HG02642 (cell line): ENCODE results near the gene ICAM4.
"Not testable (repeated sequence)": the region's sequence is repeated elsewhere in the genome, so short reads cannot be mapped to it uniquely, and the experiment has no call there.

Source experiments
- ATAC-seq: cut with Tn5 transposase; IDR thresholded peaks from one replicate; pipeline ENCODE4 v1.9.1; 2021; ENCODE audit warnings: mild to moderate bottlenecking; ENCODE audit not compliant: unreplicated experiment, poor library complexity

Gene ICAM4

GRCh38 chr19:10268071-10268470 lies 18.7 kb upstream of the ICAM4 start:
- ATAC-seq = no peak

DNA sequence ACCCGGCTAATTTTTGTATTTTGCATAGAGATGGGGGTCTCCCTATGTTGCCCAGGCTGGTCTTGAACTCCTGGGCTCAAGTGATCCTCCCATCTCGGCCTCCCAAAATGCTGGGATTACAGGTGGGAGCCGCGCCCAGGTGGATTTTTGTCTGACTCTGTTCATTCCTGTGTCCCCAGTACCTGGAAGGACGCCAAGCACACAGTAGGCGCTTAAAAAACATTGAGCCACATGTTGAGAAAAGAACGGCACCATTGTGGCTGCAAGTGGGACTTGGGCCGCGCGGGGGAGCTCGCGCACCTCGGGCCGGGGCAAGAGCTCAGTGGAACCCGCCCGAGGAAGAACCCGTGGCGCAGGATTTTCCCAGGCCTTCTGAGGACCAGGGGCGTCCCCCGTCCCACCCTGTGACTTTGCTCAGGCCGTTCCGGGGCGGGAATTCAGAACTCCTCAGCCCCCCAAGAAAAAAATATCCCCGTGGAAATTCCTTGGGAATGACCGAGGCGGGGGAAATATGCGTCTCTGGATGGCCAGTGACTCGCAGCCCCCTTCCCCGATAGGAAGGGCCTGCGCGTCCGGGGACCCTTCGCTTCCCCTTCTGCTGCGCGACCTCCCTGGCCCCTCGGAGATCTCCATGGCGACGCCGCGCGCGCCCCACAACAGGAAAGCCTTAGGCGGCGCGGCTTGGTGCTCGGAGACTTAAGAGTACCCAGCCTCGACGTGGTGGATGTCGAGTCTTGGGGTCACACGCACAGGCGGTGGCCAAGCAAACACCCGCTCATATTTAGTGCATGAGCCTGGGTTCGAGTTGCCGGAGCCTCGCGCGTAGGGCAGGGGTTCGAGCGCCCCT lies 17.2 kb upstream of the ICAM4 start:
- ATAC-seq = peak; percentile 46

DNA sequence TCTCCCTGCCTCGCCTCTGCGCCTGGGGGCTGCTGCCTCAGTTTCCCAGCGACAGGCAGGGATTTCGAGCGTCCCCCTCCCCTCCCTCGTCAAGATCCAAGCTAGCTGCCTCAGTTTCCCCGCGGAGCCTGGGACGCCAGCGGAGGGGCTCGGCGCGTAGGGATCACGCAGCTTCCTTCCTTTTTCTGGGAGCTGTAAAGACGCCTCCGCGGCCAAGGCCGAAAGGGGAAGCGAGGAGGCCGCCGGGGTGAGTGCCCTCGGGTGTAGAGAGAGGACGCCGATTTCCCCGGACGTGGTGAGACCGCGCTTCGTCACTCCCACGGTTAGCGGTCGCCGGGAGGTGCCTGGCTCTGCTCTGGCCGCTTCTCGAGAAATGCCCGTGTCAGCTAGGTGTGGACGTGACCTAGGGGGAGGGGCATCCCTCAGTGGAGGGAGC lies 16.6 kb upstream of the ICAM4 start:
- peak; percentile 38 for ATAC-seq

DNA sequence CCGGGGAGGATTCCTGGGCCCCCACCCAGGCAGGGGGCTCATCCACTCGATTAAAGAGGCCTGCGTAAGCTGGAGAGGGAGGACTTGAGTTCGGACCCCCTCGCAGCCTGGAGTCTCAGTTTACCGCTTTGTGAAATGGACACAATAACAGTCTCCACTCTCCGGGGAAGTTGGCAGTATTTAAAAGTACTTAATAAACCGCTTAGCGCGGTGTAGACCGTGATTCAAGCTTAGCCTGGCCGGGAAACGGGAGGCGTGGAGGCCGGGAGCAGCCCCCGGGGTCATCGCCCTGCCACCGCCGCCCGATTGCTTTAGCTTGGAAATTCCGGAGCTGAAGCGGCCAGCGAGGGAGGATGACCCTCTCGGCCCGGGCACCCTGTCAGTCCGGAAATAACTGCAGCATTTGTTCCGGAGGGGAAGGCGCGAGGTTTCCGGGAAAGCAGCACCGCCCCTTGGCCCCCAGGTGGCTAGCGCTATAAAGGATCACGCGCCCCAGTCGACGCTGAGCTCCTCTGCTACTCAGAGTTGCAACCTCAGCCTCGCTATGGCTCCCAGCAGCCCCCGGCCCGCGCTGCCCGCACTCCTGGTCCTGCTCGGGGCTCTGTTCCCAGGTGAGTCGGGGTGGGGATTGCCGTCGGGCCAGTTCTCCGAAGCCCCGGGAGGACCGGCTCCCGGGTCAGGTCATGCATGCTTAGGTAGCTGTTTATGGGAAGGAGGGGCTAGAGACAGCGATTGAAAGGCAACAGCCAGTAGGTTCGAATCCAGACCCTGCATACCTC lies 15.9 kb upstream of the ICAM4 start, which contains the start of gene ICAM1:
TSS of gene ICAM1 (plus strand) at position 505 of the 779 bp plus-strand sequence. CDS start at position 545, 40 bp downstream.
- ATAC-seq = peak; percentile 54

DNA sequence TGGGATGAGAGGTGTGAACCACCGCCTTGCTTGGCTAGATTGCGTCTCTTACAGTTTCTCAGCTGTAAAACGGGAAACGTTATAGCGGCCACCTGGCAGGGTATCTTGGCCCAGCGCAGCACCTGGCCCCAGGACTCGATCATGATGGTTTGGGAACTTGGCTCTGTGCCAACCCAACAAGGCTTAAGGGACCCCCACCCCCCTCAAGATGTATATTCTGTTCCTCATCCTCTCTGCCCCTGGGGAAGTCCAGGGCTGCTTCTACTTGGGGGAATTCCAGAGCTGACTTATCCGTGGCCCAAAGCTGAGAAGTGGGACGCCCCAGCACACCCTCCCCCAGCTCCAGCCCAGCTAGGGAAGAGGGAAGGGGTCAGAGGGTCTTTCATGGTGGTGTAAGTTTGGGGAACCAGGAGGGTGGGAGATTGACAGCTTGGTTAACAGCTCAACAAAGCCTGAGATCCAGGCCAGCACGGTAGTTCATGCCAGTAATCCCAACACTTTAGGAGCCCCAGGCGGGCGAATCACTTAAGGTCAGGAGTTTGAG lies 15.1 kb upstream of the ICAM4 start:
- peak; percentile 31 for ATAC-seq

DNA sequence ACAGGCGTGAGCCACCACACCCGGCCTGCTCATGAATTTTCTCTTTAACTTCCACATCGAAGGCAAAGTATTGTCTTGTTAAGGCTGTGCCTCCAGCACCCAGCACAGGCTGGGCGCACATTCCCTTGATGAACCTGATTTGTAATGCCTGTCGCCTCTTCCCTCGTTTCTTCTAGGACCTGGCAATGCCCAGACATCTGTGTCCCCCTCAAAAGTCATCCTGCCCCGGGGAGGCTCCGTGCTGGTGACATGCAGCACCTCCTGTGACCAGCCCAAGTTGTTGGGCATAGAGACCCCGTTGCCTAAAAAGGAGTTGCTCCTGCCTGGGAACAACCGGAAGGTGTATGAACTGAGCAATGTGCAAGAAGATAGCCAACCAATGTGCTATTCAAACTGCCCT lies 12.2 kb upstream of the ICAM4 start:
- no peak for ATAC-seq

DNA sequence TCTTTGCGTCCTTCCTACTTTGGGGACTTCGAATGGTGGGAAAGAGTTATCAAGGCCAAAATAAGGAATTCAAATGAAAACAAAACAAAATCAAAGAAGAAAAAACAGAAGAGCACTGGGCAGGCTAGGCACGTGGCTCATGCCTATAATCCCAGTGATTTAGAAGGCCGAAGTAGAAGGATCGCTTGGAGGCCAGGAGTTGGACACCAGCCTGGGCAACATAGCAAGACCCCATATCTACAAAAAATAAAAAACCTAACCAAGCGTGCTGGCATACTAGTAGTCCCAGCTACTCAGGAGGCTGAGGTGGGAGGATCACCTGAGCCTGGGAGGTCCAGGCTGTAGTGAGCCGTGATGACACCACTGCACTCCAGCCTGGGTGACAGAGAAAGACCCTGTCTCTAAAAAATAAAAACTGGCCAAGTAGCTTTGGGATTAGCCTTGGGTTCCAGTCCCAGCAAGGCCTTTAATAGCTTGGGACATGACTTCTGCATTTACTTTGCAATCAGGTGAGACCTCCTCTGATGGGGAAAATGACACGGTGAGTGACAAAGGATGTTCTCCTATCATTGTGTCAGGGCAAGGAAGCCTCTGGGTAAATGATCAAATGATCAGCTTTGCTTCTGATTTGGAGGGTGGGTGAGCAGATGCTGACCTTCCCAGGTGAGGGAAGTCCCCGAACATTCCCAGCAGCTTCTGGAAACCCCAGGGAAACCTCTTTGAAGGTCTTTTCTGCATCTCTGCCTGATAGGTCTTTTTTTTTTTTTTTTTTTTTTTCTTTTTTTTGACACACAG lies 8.8 kb upstream of the ICAM4 start:
- no peak for ATAC-seq

DNA sequence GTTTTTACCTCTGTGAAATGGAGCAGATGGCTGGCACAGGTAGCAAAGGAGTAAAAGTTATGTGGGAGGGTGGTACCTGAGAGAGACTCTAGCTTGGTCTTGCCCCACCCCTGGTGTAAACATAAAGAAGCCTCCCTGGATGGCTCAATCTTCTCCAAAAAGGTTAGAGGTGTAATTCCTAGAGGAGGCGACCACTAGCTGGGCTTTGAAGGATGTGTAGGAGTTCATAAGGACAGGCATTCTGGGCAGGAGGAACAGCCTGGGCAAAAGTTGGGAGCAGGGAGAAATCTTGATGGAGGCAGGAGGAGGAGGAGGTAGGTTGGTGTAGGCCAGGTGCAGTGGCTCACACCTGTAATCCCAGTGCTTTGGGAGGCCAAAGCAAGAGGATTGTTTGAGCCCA lies 7.8 kb upstream of the ICAM4 start:
- ATAC-seq = no peak

GRCh38 chr19:10279737-10280442 lies 6.9 kb upstream of the ICAM4 start:
- no peak for ATAC-seq

DNA sequence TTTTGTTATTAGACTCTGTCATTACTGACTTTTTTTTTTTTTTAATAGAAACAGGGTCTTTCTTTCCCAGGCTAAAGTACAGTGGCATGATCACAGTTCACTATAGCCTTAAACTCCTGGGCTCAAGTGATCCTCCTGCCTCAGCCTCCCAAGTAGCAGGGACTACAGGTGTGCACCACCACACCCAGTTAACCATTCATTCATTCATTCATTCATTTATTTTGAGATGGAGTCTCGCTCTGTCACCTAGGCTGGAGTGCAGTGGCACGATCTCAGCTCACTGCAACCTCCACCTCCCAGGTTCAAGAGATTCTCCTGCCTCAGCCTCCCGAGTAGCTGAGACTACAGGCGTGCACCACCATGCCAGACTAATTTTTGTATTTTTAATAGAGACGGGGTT lies 4.7 kb upstream of the ICAM4 start:
- not testable (repeated sequence) for ATAC-seq

DNA sequence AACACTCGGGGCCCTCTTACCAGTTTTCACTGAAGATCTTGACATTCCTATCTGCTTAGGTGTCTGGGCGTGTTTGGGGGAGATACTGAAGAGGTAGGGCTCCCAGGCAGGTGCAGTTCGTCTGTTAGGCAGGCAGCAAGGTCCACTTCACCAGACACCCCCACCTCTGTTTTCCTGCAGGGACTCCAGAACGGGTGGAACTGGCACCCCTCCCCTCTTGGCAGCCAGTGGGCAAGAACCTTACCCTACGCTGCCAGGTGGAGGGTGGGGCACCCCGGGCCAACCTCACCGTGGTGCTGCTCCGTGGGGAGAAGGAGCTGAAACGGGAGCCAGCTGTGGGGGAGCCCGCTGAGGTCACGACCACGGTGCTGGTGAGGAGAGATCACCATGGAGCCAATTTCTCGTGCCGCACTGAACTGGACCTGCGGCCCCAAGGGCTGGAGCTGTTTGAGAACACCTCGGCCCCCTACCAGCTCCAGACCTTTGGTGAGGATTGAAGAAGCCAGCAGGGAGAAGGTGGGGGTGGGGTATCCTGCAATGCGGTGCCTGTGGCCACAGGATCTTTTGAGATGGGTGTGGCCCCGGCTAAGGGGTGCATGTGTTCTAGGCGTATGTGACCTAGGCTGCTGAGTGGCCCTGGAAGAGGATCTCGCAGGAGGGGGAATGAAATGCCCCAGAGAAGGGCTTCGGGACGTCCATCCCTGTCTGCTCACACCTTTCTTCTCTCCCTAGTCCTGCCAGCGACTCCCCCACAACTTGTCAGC lies 3.3 kb upstream of the ICAM4 start:
- ATAC-seq = no peak

DNA sequence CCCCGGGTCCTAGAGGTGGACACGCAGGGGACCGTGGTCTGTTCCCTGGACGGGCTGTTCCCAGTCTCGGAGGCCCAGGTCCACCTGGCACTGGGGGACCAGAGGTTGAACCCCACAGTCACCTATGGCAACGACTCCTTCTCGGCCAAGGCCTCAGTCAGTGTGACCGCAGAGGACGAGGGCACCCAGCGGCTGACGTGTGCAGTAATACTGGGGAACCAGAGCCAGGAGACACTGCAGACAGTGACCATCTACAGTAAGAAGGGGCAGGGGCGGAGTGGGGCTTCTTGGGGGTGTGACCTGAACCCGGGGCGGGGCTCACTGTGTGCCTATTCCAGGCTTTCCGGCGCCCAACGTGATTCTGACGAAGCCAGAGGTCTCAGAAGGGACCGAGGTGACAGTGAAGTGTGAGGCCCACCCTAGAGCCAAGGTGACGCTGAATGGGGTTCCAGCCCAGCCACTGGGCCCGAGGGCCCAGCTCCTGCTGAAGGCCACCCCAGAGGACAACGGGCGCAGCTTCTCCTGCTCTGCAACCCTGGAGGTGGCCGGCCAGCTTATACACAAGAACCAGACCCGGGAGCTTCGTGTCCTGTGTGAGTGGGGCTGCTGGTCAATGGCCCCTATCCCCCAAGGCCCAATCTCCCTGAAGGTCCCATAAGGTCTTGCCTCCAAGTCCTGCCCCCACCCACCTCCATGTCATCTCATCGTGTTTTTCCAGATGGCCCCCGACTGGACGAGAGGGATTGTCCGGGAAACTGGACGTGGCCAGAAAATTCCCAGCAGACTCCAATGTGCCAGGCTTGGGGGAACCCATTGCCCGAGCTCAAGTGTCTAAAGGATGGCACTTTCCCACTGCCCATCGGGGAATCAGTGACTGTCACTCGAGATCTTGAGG lies 2.4 kb upstream of the ICAM4 start:
- ATAC-seq = no peak

DNA sequence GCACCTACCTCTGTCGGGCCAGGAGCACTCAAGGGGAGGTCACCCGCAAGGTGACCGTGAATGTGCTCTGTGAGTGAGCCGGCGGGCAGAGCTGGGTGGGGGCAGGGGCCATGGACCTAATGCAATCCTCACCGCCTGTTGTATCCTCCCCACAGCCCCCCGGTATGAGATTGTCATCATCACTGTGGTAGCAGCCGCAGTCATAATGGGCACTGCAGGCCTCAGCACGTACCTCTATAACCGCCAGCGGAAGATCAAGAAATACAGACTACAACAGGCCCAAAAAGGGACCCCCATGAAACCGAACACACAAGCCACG lies 1.8 kb upstream of the ICAM4 start:
- ATAC-seq = no peak

- no peak for ATAC-seq
These were observed 1.4 kb upstream of the ICAM4 start for GRCh38 chr19:10285393-10285792.

- ATAC-seq = no peak
These were observed 2.0 kb downstream of the ICAM4 start for GRCh38 chr19:10288662-10289166.

- no peak for ATAC-seq
These were observed 2.5 kb downstream of the ICAM4 start for GRCh38 chr19:10289167-10289835.

DNA sequence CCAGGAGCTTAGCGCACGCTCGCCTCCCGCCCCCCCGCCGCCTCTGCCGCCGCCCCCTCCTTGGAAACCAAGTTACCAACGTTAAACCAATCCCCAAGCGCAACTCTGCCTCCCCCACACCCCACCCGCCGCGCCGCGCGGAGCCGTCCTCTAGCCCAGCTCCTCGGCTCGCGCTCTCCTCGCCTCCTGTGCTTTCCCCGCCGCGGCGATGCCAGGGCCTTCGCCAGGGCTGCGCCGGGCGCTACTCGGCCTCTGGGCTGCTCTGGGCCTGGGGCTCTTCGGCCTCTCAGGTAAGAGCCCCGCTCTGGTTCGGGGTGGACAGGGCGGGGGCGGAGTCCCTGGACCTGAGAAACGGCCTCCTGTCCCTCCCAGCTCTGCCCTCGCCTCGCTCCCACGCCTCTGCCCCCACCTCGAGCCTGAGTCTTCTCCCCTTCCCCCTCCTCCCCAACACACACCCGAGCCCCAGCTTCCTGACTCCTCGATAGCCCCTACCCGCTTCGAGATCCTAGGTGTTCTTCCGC lies 3.1 kb downstream of the ICAM4 start, which contains the start of gene ICAM5:
TSS of gene ICAM5 (plus strand) at position 117 of the 521 bp plus-strand sequence. CDS start at position 209, 92 bp downstream.
- ATAC-seq = no peak
